IPS-15b (cell line): ENCODE results near the gene GATAD2A.

Experiments
- H3K27me3 ChIP-seq: one replicate; pipeline ENCODE4 v1.6.1; 2013; ENCODE audit warnings: low read length; ENCODE audit not compliant: control insufficient read depth, insufficient read depth
- H3K36me3 ChIP-seq: one replicate; pipeline ENCODE4 v1.6.1; 2013; ENCODE audit warnings: low read length; ENCODE audit not compliant: control insufficient read depth, insufficient read depth
- H3K4me1 ChIP-seq: one replicate; pipeline ENCODE4 v1.6.1; 2013; ENCODE audit warnings: mild to moderate bottlenecking, low read length; ENCODE audit not compliant: control insufficient read depth, insufficient read depth
- H3K4me3 ChIP-seq: one replicate; pipeline ENCODE4 v1.5.1; 2013; ENCODE audit warnings: low read depth, low read length
- H3K9ac ChIP-seq: one replicate; pipeline ENCODE4 v1.6.1; 2013; ENCODE audit warnings: low read depth, mild to moderate bottlenecking, low read length
- H3K9me3 ChIP-seq: one replicate; pipeline ENCODE4 v1.6.1; 2013; ENCODE audit warnings: mild to moderate bottlenecking, low read length; ENCODE audit not compliant: control insufficient read depth, insufficient read depth

The GATAD2A gene

GRCh38 chr19:19517235-19517619 is 111.8 kb downstream of the GATAD2A start:
- Histone ChIP-seq H3K27me3 (no peaks in the 10 kb centered on the region), H3K9ac (no peak overlapping the region), H3K36me3 (peaks cover 13% of the 10 kb centered on the region), H3K4me3 (peak overlapping the region; percentile 67), H3K4me1 (peaks cover under 1% of the 10 kb centered on the region), H3K9me3 (no peaks in the 10 kb centered on the region)

- Histone ChIP-seq H3K27me3 (no peaks in the 10 kb centered on the region), H3K9me3 (no peaks in the 10 kb centered on the region), H3K9ac (no peak overlapping the region), H3K4me1 (no peaks in the 10 kb centered on the region), H3K4me3 (no peak overlapping the region), H3K36me3 (peaks cover 13% of the 10 kb centered on the region)
These were observed 115.5 kb downstream of the GATAD2A start for GRCh38 chr19:19520989-19521388.

- H3K4me3 ChIP-seq = no peak overlapping the region
- H3K36me3 ChIP-seq = peaks cover 27% of the 10 kb centered on the region
- H3K27me3 ChIP-seq = no peaks in the 10 kb centered on the region
- H3K9me3 ChIP-seq = no peaks in the 10 kb centered on the region
- H3K4me1 ChIP-seq = no peaks in the 10 kb centered on the region
- H3K9ac ChIP-seq = no peak overlapping the region
These were observed 117.7 kb downstream of the GATAD2A start for GRCh38 chr19:19523177-19523576.

GRCh38 chr19:19524053-19524452 is 118.6 kb downstream of the GATAD2A start:
- Histone ChIP-seq H3K36me3 (peaks cover 30% of the 10 kb centered on the region), H3K9ac (no peak overlapping the region), H3K4me3 (no peak overlapping the region)

GRCh38 chr19:19525611-19526380 is 120.3 kb downstream of the GATAD2A start:
- H3K9me3 ChIP-seq = no peaks in the 10 kb centered on the region
- peaks cover 24% of the 10 kb centered on the region for H3K36me3 ChIP-seq
- H3K4me1 ChIP-seq = no peaks in the 10 kb centered on the region
- H3K9ac ChIP-seq = no peak overlapping the region
- no peaks in the 10 kb centered on the region for H3K27me3 ChIP-seq
- no peak overlapping the region for H3K4me3 ChIP-seq

More at GRCh38 chr19:19524053-19524452, 118.6 kb downstream of the GATAD2A start:
- no peaks in the 10 kb centered on the region for H3K4me1 ChIP-seq
- no peaks in the 10 kb centered on the region for H3K9me3 ChIP-seq
- H3K27me3 ChIP-seq = no peaks in the 10 kb centered on the region

- no peak overlapping the region for H3K4me3 ChIP-seq
- no peaks in the 10 kb centered on the region for H3K4me1 ChIP-seq
- no peaks in the 10 kb centered on the region for H3K27me3 ChIP-seq
- H3K9me3 ChIP-seq = no peaks in the 10 kb centered on the region
- peaks cover 24% of the 10 kb centered on the region for H3K36me3 ChIP-seq
- no peak overlapping the region for H3K9ac ChIP-seq
These were observed 121.3 kb downstream of the GATAD2A start for GRCh38 chr19:19526581-19527370.

- Histone ChIP-seq H3K27me3 (no peaks in the 10 kb centered on the region), H3K9me3 (no peaks in the 10 kb centered on the region), H3K4me3 (no peak overlapping the region), H3K4me1 (no peaks in the 10 kb centered on the region), H3K36me3 (peaks cover 24% of the 10 kb centered on the region), H3K9ac (no peak overlapping the region)
These were observed 121.8 kb downstream of the GATAD2A start for GRCh38 chr19:19527371-19527656.

GRCh38 chr19:19527674-19528625 is 122.5 kb downstream of the GATAD2A start:
- H3K4me3 ChIP-seq = no peak overlapping the region
- no peaks in the 10 kb centered on the region for H3K9me3 ChIP-seq
- H3K4me1 ChIP-seq = no peaks in the 10 kb centered on the region
- no peaks in the 10 kb centered on the region for H3K27me3 ChIP-seq
- H3K36me3 ChIP-seq = peaks cover 24% of the 10 kb centered on the region
- H3K9ac ChIP-seq = no peak overlapping the region

- Histone ChIP-seq H3K9me3 (no peaks in the 10 kb centered on the region), H3K27me3 (no peaks in the 10 kb centered on the region), H3K4me1 (no peaks in the 10 kb centered on the region), H3K9ac (no peak within 1 kb of the TSS), H3K36me3 (peaks cover 24% of the 10 kb centered on the region), H3K4me3 (no peak within 1 kb of the TSS)
These were observed 123.4 kb downstream of the GATAD2A start, which contains the start of gene YJEFN3 for GRCh38 chr19:19528721-19529490. YJEFN3 (plus strand) TSS chr19:19528911; CDS start chr19:19528933, 22 bp downstream.

- H3K27me3 ChIP-seq = peaks cover 4% of the 10 kb centered on the region
- H3K36me3 ChIP-seq = peaks cover 24% of the 10 kb centered on the region
- H3K9ac ChIP-seq = no peak overlapping the region
- H3K9me3 ChIP-seq = no peaks in the 10 kb centered on the region
- H3K4me1 ChIP-seq = no peaks in the 10 kb centered on the region
- H3K4me3 ChIP-seq = no peak overlapping the region
These were observed 124.4 kb downstream of the GATAD2A start for GRCh38 chr19:19529783-19530422.
